Fibroblast of mammary gland (primary cell): Measurements from ENCODE around the gene CDH4.

Experiments used
- DNase-seq: peaks from one replicate; pipeline ENCODE4 v3.0.0-alpha.2; 2010; ENCODE audit warnings: low read depth
- H3K4me3 ChIP-seq: 2 replicates; pipeline ENCODE4 v1.5.1; 2011; ENCODE audit warnings: low read depth, mild to moderate bottlenecking, low read length, moderate library complexity; ENCODE audit not compliant: control insufficient read depth
- TF ChIP-seq, protein P1 (sequence below): conservative IDR thresholded peaks from 2 replicates; pipeline ENCODE4 v1.5.1; 2011; ENCODE audit warnings: low read depth, low read length, inconsistent platforms; ENCODE audit not compliant: control insufficient read depth, insufficient read depth

The CDH4 gene

DNA sequence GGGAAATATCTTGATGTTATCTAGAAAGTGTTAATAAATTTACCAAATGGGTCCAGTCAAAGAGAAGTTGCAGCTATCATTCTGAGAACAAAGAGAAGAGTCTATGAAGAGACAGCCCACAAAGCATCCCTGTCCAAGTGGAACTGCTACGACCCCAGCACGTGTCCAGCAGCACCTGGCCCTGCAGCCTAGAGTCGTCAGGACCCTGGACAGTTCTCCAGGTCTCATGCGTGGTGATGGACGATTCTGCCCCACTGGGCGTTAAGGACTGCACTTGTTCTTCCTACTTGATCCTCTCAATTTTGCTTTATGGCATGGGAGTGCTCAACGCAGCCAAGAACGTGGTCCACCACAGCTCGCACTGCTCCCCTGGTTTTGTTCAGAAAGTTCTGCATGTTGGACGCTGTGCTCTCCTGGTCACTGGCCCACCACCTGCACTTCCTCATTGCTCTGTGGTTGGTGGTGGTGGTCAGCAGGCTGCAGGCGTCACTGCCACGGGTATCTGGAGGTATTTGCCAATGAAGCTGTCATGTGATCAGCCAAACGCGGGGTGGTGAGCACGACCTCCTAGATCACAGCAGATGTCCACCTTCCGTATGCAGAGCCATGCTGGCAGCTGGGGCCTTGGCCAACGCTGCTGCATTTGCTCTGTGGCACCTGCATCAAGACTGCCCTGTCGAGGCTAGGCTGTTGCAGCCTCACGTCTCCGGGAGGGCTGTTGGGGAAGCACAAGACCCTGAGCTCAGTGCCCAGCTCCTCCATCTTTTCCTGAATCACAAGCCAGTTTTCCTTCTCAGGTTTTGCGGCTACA is 356.4 kb downstream of the CDH4 start:
- TF ChIP-seq, protein P1, sequence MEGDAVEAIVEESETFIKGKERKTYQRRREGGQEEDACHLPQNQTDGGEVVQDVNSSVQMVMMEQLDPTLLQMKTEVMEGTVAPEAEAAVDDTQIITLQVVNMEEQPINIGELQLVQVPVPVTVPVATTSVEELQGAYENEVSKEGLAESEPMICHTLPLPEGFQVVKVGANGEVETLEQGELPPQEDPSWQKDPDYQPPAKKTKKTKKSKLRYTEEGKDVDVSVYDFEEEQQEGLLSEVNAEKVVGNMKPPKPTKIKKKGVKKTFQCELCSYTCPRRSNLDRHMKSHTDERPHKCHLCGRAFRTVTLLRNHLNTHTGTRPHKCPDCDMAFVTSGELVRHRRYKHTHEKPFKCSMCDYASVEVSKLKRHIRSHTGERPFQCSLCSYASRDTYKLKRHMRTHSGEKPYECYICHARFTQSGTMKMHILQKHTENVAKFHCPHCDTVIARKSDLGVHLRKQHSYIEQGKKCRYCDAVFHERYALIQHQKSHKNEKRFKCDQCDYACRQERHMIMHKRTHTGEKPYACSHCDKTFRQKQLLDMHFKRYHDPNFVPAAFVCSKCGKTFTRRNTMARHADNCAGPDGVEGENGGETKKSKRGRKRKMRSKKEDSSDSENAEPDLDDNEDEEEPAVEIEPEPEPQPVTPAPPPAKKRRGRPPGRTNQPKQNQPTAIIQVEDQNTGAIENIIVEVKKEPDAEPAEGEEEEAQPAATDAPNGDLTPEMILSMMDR: no peak
- peak; percentile 22 for DNase-seq
- H3K4me3 ChIP-seq: no peak overlapping the region

DNA sequence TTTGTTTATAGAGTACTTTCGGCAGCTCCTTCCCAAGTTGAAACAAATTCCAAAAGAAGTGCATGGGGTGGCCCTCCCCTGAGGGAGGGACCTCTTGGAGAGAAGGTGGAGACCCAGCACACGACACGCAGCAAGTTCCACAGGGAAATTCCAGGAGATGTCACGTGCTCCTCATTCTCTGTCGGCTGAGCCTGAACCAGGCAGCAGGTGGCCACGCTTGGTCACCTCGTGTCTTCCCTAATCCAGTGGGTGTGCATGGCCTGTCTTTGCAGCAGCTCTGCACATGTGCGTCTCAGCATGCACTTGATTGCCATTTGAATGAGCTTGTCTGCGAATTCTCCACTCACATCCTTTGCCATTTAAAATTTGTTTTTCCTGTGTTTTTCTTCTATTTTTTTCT is 357.4 kb downstream of the CDH4 start:
- H3K4me3 ChIP-seq: no peak overlapping the region
- TF ChIP-seq, protein P1: no peak
- DNase-seq: no peak

DNA sequence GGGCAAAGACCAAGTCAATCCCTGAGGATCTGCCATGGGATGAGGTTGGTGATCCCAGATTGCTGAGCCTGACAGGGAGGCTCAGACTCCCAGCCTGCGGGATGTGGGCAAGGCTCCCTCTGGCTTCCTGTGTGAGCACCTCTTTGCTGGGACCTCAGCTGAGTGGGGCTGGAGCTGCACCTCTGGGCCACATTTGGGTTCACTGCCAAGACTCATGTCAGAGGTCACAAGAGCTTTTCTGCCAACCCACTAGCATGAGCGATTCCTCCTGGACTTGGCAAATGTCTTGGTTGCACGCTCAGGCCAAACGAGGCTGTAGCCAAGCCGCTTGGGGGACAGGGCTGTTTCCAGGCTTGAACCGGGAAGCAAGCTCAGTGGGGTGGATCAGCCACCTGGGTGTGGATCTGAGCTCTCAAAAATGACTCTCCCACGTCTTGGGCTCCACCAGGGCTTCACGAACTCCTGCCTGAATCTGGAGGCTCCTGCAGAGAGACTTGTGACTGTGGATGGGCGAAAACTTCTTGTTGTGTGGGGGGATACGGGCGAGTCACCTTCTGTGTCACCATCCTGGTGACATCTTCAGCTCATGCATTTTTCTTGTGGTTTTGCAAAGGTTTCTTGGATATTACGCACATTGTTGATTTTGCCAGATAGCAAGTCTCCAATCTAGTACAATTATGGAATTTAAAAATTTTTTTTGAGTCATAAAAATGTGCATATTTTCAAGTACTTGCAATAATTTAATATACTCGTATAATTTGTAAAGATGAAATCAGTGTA is 359.5 kb downstream of the CDH4 start:
- no peak for DNase-seq
- TF ChIP-seq, protein P1: no peak
- H3K4me3 ChIP-seq: no peak overlapping the region

DNA sequence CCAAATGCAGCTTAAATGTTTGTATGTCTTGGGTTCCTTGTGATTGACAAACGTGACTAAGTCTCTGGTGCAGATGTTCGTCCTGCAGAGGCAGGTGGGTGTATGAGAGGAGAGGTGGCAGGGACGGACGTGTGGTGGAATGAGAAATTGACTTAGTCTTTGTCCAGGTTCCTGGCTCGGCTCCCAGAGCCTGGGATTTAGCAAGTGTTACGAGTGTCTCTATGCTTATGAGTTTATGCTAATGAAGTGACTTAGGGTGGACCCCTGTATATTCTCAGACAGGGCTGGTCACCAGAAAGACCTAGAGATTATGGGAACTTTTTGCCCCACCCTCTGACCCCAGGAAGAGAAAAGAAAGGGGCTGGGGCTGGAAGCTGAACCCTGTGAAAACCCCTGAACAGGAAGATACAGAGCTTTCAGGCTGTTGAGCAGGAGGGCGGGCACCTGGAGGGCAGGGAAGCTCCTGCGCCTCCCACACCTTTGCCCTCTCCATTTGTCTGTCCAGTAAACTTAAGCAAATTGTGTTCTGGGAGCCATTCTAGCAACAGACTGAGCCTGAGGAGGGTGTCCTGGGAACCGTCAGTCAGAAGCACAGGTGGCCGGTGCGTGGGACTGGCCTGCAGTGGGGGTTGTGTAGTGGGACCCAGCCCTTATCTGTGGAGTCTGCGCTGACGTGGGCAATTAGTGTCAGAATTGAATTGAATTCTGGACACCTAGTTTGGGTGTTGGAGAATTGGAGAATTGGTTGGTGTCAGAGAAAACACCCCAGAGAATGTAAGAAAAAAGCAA is 362.1 kb downstream of the CDH4 start:
- no peak overlapping the region for H3K4me3 ChIP-seq
- no peak for DNase-seq
- TF ChIP-seq, protein P1: no peak

DNA sequence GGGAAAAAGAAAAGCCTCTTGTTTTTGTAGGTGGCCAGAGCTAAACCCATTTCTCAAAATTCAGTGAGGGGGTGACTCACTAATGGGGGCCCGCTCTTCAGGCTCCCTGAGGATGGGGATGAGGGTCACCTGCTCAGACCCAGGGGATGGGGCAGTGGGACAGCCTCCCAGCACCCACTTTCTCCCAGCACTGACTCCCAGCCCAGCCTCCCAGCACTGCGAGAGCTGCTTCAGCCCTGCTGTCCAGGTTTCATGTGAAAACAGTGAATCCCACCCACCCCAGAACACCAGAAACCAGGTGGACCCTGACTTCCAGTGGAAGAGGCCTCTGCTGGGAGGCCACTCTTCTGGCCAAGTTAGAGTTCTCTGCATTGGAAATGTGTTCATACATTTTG is 362.6 kb downstream of the CDH4 start:
- H3K4me3 ChIP-seq: no peak overlapping the region
- TF ChIP-seq, protein P1: no peak
- no peak for DNase-seq

DNA sequence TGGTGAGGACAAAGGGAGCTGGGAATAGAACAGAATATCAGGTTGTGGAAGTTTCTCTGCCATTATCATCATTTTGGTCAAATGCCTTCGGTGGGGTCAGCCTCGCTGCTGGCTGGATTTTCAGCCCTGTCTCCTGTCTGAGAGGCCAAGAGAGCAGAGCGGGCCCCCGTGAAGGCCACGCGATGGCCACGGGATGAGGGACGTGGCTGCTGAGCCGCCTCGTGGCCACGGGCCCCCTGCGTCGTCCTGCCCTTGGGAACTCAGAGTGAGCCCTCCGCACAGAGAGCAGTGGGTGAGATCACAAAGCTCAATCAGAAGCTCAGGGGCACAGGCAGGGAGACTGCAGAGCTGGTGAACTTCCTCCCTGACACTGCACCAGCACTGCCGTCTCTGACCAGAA is 363.7 kb downstream of the CDH4 start:
- TF ChIP-seq, protein P1: no peak
- DNase-seq: no peak
- no peak overlapping the region for H3K4me3 ChIP-seq
